Subcutaneous adipose tissue (tissue), 4 donors: ENCODE results near the gene DOCK4. TPM values are rescaled to one million over a fixed set of nuclear protein-coding genes. Genes with fewer than 3 reads are reported as not detected.

Experiments used
- small RNA-seq: library from RNA; depleted of rRNA; stranded (forward); fragments of <200 nt; gene quantifications from one replicate; pipeline ENCODE3, GENCODE V24; 2016
- total RNA-seq, 4 donors: library from RNA; depleted of rRNA; stranded (reverse); fragments of >200 nt; gene quantifications; one replicate each; pipeline ENCODE4 v1.1.0, GENCODE V29; 2016
- TF ChIP-seq, protein P1 (sequence below): fragments of 450-650 bp; IDR thresholded peaks from one replicate; pipeline ENCODE4 v1.5.1; 2016; ENCODE audit warnings: low read depth, mild to moderate bottlenecking, control low read depth, antibody characterized with exemption, moderate library complexity

DOCK4 gene
- total RNA-seq, 4 donors from 2014 or later = 44.3 to 59.3 (median 52.5) TPM

DNA sequence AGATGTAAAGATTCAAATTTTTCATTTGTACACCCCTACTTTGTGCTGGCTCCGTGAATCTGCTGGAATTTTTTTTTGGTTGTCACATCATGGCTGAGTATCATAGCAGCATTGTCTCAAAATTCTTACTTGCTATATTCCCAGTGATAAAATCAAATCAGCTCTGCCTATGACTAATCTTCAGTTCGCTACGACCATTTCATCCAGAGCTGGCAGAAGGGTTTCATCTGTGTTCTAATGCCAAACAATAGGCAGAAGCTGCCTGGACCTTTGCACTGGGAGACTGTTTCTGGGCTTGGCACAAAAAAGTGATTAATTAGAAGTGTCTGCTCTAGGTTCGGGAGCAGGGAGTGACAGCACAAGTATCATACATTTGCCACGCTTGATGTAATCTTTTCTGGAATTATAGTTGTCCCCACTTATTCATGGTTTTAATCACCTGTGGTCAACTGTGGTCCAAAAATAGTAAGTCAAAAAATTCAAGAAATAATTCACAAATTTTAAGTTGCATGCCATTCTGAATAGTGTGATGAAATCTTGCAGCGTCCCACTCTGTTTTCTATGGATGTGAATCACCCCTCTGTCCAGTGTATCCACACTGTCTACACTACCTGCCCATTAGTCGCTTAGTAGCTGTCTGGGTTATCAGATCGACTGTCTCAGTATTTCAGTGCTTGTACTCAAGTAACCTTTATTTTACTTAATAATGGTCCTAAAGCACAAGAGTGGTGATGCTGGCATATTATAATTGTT, 523.4 kb downstream of the DOCK4 start:
- TF ChIP-seq, protein P1, sequence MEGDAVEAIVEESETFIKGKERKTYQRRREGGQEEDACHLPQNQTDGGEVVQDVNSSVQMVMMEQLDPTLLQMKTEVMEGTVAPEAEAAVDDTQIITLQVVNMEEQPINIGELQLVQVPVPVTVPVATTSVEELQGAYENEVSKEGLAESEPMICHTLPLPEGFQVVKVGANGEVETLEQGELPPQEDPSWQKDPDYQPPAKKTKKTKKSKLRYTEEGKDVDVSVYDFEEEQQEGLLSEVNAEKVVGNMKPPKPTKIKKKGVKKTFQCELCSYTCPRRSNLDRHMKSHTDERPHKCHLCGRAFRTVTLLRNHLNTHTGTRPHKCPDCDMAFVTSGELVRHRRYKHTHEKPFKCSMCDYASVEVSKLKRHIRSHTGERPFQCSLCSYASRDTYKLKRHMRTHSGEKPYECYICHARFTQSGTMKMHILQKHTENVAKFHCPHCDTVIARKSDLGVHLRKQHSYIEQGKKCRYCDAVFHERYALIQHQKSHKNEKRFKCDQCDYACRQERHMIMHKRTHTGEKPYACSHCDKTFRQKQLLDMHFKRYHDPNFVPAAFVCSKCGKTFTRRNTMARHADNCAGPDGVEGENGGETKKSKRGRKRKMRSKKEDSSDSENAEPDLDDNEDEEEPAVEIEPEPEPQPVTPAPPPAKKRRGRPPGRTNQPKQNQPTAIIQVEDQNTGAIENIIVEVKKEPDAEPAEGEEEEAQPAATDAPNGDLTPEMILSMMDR = no peak

GRCh38 chr7:111681242-111681641, 525.0 kb downstream of the DOCK4 start:
- TF ChIP-seq, protein P1 = no peak

DNA sequence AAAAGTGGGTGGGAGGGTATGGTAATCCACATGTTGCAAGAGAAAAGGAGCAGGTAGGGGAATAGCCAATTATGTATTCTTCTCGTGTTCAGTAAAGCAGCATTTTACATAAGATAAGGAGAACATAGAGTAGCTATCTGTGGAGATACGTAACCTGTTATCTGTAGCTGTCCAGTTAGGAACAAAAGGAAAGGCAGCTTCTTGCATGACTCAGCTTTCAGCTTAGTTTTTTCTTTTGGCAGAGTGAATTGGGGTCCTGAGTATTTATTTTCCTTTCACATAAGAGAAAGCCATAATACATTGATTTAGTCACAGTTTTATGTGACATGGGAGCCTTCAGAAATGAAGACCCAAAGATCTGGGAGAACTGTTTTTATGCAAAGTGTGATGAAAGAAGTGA, 527.2 kb downstream of the DOCK4 start:
- TF ChIP-seq, protein P1 = no peak

DNA sequence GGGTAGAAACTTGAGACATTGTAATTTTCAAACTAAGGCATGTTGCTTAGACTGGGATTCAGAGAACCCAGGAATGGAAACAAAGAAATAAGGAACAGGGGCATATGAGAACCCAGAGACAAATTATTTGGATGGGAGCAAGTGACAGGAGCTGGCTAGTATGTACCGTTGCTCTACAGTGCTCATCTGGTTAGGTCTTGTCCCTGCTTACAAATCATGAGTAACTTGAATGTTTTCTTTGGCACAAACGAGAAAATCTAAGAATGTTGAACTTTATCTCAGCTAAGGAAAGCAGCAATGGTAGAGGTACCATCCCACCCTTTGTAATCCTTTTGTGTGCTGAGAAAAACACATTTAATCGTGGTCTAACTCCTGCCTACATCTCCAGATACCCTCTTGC, 527.9 kb downstream of the DOCK4 start:
- TF ChIP-seq, protein P1 = no peak

- TF ChIP-seq, protein P1 = no peak
These were observed 528.4 kb downstream of the DOCK4 start for GRCh38 chr7:111677848-111678247.

- TF ChIP-seq, protein P1 = no peak
These were observed 529.4 kb downstream of the DOCK4 start for GRCh38 chr7:111676811-111677210.

Small RNAs within 50 kb of the gene (small RNA-seq; reads per million reads assigned to genes)
- gene RNA5SP237 = not detected

Other genes starting within 250 kb of the DOCK4 start
- gene ZNF277, start 296 bp upstream of the DOCK4 start, total RNA-seq = 10 to 100 TPM; 36.9 to 46.1 (median 38.4) TPM
- 10 to 100 TPM; 88.5 to 99.4 (median 92.7) TPM for gene IFRD1, start 244.1 kb upstream of the DOCK4 start, total RNA-seq